WERI-Rb-1 (cell line): ENCODE results near the gene ANKRD40CL.
"Not testable (repeated sequence)": the region's sequence is repeated elsewhere in the genome, so short reads cannot be mapped to it uniquely, and the experiment has no call there.

Experiments used
- DNase-seq: peaks from one replicate; pipeline ENCODE4 v3.0.0-alpha.2; 2020
- H3K27ac ChIP-seq: fragments of 250-450 bp; sonication (Bioruptor Pico); 2 replicates; pipeline ENCODE4 v1.5.1; 2020; ENCODE audit warnings: mild to moderate bottlenecking, moderate library complexity
- H3K27me3 ChIP-seq: fragments of 250-450 bp; sonication (Bioruptor Pico); 2 replicates; pipeline ENCODE4 v1.5.1; 2021; ENCODE audit warnings: mild to moderate bottlenecking, low read depth, moderate library complexity; ENCODE audit not compliant: insufficient read depth, severe bottlenecking
- H3K36me3 ChIP-seq: fragments of 250-450 bp; sonication (Bioruptor Pico); 2 replicates; pipeline ENCODE4 v1.5.1; 2020; ENCODE audit warnings: mild to moderate bottlenecking, moderate library complexity
- H3K4me3 ChIP-seq: 2 replicates; pipeline ENCODE4 v1.5.1; 2011; ENCODE audit warnings: low read depth, mild to moderate bottlenecking, control low read depth, low read length
- H3K9me3 ChIP-seq: fragments of 250-450 bp; sonication (Bioruptor Pico); 2 replicates; pipeline ENCODE4 v1.5.1; 2021; ENCODE audit warnings: mild to moderate bottlenecking, moderate library complexity; ENCODE audit not compliant: severe bottlenecking
- CTCF ChIP-seq: IDR thresholded peaks from 2 replicates; pipeline ENCODE4 v1.5.1; 2011; ENCODE audit warnings: low read depth, mild to moderate bottlenecking, control low read depth, inconsistent platforms, low read length

ANKRD40CL gene

GRCh38 chr17:50731575-50732460, 35.5 kb downstream of the ANKRD40CL start:
- H3K27ac ChIP-seq, result peak overlapping the region; percentile 5; the same call in 1 of the 2 replicates
- no peaks in the 10 kb centered on the region for H3K9me3 ChIP-seq
- peaks cover 45% of the 10 kb centered on the region for H3K36me3 ChIP-seq
- H3K4me3 ChIP-seq, result no peak overlapping the region
- TF ChIP-seq CTCF, result no peak
- DNase-seq, result no peak
- no peaks in the 10 kb centered on the region for H3K27me3 ChIP-seq

GRCh38 chr17:50728881-50729765, 38.2 kb downstream of the ANKRD40CL start:
- TF ChIP-seq CTCF, result no peak
- no peak overlapping the region for H3K27ac ChIP-seq
- H3K27me3 ChIP-seq, result no peaks in the 10 kb centered on the region
- H3K4me3 ChIP-seq, result no peak overlapping the region
- peaks cover 35% of the 10 kb centered on the region for H3K36me3 ChIP-seq
- DNase-seq, result no peak
- H3K9me3 ChIP-seq, result no peaks in the 10 kb centered on the region

- no peak overlapping the region for H3K4me3 ChIP-seq
- peaks cover 35% of the 10 kb centered on the region for H3K36me3 ChIP-seq
- DNase-seq, result no peak
- no peak overlapping the region for H3K27ac ChIP-seq
- H3K9me3 ChIP-seq, result no peaks in the 10 kb centered on the region
- TF ChIP-seq CTCF, result no peak
- no peaks in the 10 kb centered on the region for H3K27me3 ChIP-seq
Observed at GRCh38 chr17:50728112-50728429, 39.2 kb downstream of the ANKRD40CL start.

- Histone ChIP-seq H3K36me3 (peaks cover 44% of the 10 kb centered on the region), H3K27ac (no peak overlapping the region), H3K27me3 (no peaks in the 10 kb centered on the region), H3K4me3 (no peak overlapping the region), H3K9me3 (no peaks in the 10 kb centered on the region)
- no peak for DNase-seq
- TF ChIP-seq CTCF, result no peak
Observed at GRCh38 chr17:50725769-50726655, 41.3 kb downstream of the ANKRD40CL start.

- H3K36me3 ChIP-seq, result peaks cover 54% of the 10 kb centered on the region
- DNase-seq, H3K27ac ChIP-seq, H3K27me3 ChIP-seq, H3K4me3 ChIP-seq, H3K9me3 ChIP-seq: not testable (repeated sequence)
Observed at GRCh38 chr17:50724622-50725021, 42.7 kb downstream of the ANKRD40CL start.
